OCI-LY7 (cell line): Measurements from ENCODE around the gene MBNL3. TPM values are rescaled to one million over a fixed set of nuclear protein-coding genes. Genes with fewer than 3 reads are reported as not detected.

Source experiments
- BruUV-seq: library from RNA; stranded (reverse); fragments of 400-500 nt; replicated peaks from 2 replicates; lab custom pipeline; 2021; lab: Mats Ljungman, UMichigan
- CTCF ChIA-PET: fragments of 300-600 bp; sonication (Branson Sonifier 250); formaldehyde crosslinking; loops from one replicate; lab custom pipeline; 2022; ENCODE audit warnings: antibody characterized with exemption; ENCODE audit not compliant: unreplicated experiment; lab: Charles Lee
- POLR2A ChIA-PET: fragments of 300-600 bp; sonication (Branson Sonifier 250); formaldehyde crosslinking; loops from one replicate; lab custom pipeline; 2022; ENCODE audit warnings: antibody characterized with exemption; lab: Charles Lee
- DNase-seq: peaks from one replicate; pipeline ENCODE4 v3.0.0-alpha.2; 2015; ENCODE audit warnings: low spot score
- H2AFZ ChIP-seq: fragments of 200-600 bp; sonication (generic), shearing (Covaris generic); 2 replicates; pipeline ENCODE4 v1.6.1; 2014; ENCODE audit warnings: mild to moderate bottlenecking, antibody characterized with exemption, low read length, moderate library complexity
- H3K27ac ChIP-seq: fragments of 200-600 bp; sonication (generic); 2 replicates; pipeline ENCODE4 v1.5.1; 2014; ENCODE audit warnings: mixed run types, low read depth, mild to moderate bottlenecking, moderate library complexity, low read length, inconsistent platforms; ENCODE audit not compliant: poor library complexity, severe bottlenecking
- H3K36me3 ChIP-seq: fragments of 200-600 bp; sonication (generic); 2 replicates; pipeline ENCODE4 v1.6.1; 2014; ENCODE audit warnings: mild to moderate bottlenecking, antibody characterized with exemption, low read length, moderate library complexity, mixed read lengths; ENCODE audit not compliant: insufficient read depth
- H3K4me1 ChIP-seq: fragments of 200-600 bp; sonication (generic); 2 replicates; pipeline ENCODE4 v1.5.1; 2014; ENCODE audit warnings: mild to moderate bottlenecking, low read length; ENCODE audit not compliant: insufficient read depth, poor library complexity, severe bottlenecking
- H3K4me2 ChIP-seq: fragments of 200-600 bp; sonication (generic); 2 replicates; pipeline ENCODE4 v1.6.1; 2014; ENCODE audit warnings: mild to moderate bottlenecking, low read length
- H3K4me3 ChIP-seq: fragments of 200-600 bp; sonication (generic); 2 replicates; pipeline ENCODE4 v1.5.1; 2014; ENCODE audit warnings: mild to moderate bottlenecking, low read depth, low read length; ENCODE audit not compliant: poor library complexity, severe bottlenecking
- H3K79me2 ChIP-seq: fragments of 200-600 bp; sonication (generic); 2 replicates; pipeline ENCODE4 v1.6.1; 2016; ENCODE audit warnings: low read depth, mild to moderate bottlenecking, low read length, moderate library complexity, mixed read lengths; ENCODE audit not compliant: insufficient read depth
- H3K9me2 ChIP-seq: fragments of 200-600 bp; sonication (generic); 2 replicates; pipeline ENCODE4 v1.6.1; 2016; ENCODE audit warnings: mild to moderate bottlenecking, low read length, mixed read lengths; ENCODE audit not compliant: insufficient read depth
- H3K9me3 ChIP-seq: fragments of 200-600 bp; sonication (generic); 2 replicates; pipeline ENCODE4 v1.6.1; 2014; ENCODE audit warnings: mild to moderate bottlenecking, mixed run types, low read length, mixed read lengths
- H4K20me1 ChIP-seq: fragments of 200-600 bp; sonication (generic); 2 replicates; pipeline ENCODE4 v1.6.1; 2014; ENCODE audit warnings: mild to moderate bottlenecking, antibody characterized with exemption, low read length, moderate library complexity, mixed read lengths; ENCODE audit not compliant: insufficient read depth
- CTCF ChIP-seq: fragments of 200-600 bp; sonication (generic); conservative IDR thresholded peaks from 2 replicates; pipeline ENCODE4 v1.5.1; 2014; ENCODE audit warnings: mild to moderate bottlenecking, antibody characterized with exemption, low read length, moderate library complexity, mixed read lengths
- EZH2phosphoT487 ChIP-seq: fragments of 200-600 bp; sonication (generic); IDR thresholded peaks from 2 replicates; pipeline ENCODE4 v1.6.1; 2018; ENCODE audit warnings: low read depth, borderline replicate concordance, mild to moderate bottlenecking, mixed run types, antibody characterized with exemption, low read length, moderate library complexity, mixed read lengths
- intact Hi-C: fragments of 100-400 bp; cut with micrococcal nuclease; formaldehyde crosslinking; loops from one replicate; pipeline ENCODE4 v1.10.0; 2022; ENCODE audit not compliant: unreplicated experiment
- total RNA-seq, 2 experiments: library from RNA; depleted of rRNA in 1 of 2; stranded (reverse); fragments of >200 nt in 1 of 2; shearing (Covaris generic) in 1 of 2; gene quantifications; 2 replicates each; pipeline ENCODE4 v1.2.3, GENCODE V29; 2014 to 2022

The MBNL3 gene
- total RNA-seq, 2 experiments from 2014 or later, result 39.4 to 73.9 TPM

- no peak for DNase-seq
- Histone ChIP-seq H3K9me3 (no peaks in the 10 kb centered on the region), H3K36me3 (peaks cover 13% of the 10 kb centered on the region), H3K4me1 (no peaks in the 10 kb centered on the region), H3K4me2 (no peak overlapping the region), H2AFZ (no peak overlapping the region), H3K9me2 (no peaks in the 10 kb centered on the region), H3K27ac (no peak overlapping the region), H3K4me3 (no peak overlapping the region), H4K20me1 (no peaks in the 10 kb centered on the region), H3K79me2 (no peaks in the 10 kb centered on the region)
- CTCF ChIA-PET, result no interaction called here
- TF ChIP-seq CTCF (no peak), EZH2phosphoT487 (no peak)
- intact Hi-C loops, result no loop called here
- POLR2A ChIA-PET, result interaction anchor here (1.4 kb wide), 1 partner anchor 86 kb away, joined by 3 read pairs; no protein-coding TSS in a partner anchor
- BruUV-seq, result no TSS peak
Measured at GRCh38 chrX:132395026-132395425, 93.8 kb downstream of the MBNL3 start.

GRCh38 chrX:132394591-132394990 is 94.2 kb downstream of the MBNL3 start:
- Histone ChIP-seq H3K36me3 (peaks cover 15% of the 10 kb centered on the region), H3K4me2 (no peak overlapping the region), H3K9me3 (no peaks in the 10 kb centered on the region), H3K9me2 (no peaks in the 10 kb centered on the region), H3K27ac (no peak overlapping the region), H2AFZ (no peak overlapping the region), H3K4me3 (no peak overlapping the region), H4K20me1 (no peaks in the 10 kb centered on the region), H3K4me1 (no peaks in the 10 kb centered on the region), H3K79me2 (no peaks in the 10 kb centered on the region)
- CTCF ChIA-PET, result no interaction called here
- POLR2A ChIA-PET, result interaction anchor here (0.6 to 1.4 kb wide), 2 partner anchors 11 to 86 kb away, joined by 3 to 4 read pairs; no protein-coding TSS in a partner anchor
- no TSS peak for BruUV-seq
- intact Hi-C loops, result no loop called here
- TF ChIP-seq CTCF (no peak), EZH2phosphoT487 (no peak)
- DNase-seq, result no peak

- POLR2A ChIA-PET, result interaction anchor here (0.6 to 1.4 kb wide), 2 partner anchors 11 to 87 kb away, joined by 3 to 4 read pairs; no protein-coding TSS in a partner anchor
- no peak overlapping the region for H3K4me3 ChIP-seq
- intact Hi-C loops, result no loop called here
- no peaks in the 10 kb centered on the region for H4K20me1 ChIP-seq
- BruUV-seq, result no TSS peak
- H3K4me1 ChIP-seq, result no peaks in the 10 kb centered on the region
- CTCF ChIA-PET, result no interaction called here
- no peak overlapping the region for H2AFZ ChIP-seq
- no peaks in the 10 kb centered on the region for H3K9me2 ChIP-seq
- H3K79me2 ChIP-seq, result no peaks in the 10 kb centered on the region
- DNase-seq, result no peak
- no peaks in the 10 kb centered on the region for H3K9me3 ChIP-seq
- no peak overlapping the region for H3K27ac ChIP-seq
- TF ChIP-seq CTCF, result no peak
- TF ChIP-seq EZH2phosphoT487, result no peak
- H3K36me3 ChIP-seq, result peaks cover 20% of the 10 kb centered on the region
- H3K4me2 ChIP-seq, result no peak overlapping the region
Measured at GRCh38 chrX:132393992-132394391, 94.8 kb downstream of the MBNL3 start.
